ENCODE measurements around the gene SIMC1. TPM values are rescaled to one million over a fixed set of nuclear protein-coding genes. Genes with fewer than 3 reads are reported as not detected.
A peak's percentile ranks its signal among the peaks of the same experiment; 100 is the strongest.

Gene SIMC1
- total RNA-seq, 1 donor from 2014 or later: 3.4 TPM

DNA sequence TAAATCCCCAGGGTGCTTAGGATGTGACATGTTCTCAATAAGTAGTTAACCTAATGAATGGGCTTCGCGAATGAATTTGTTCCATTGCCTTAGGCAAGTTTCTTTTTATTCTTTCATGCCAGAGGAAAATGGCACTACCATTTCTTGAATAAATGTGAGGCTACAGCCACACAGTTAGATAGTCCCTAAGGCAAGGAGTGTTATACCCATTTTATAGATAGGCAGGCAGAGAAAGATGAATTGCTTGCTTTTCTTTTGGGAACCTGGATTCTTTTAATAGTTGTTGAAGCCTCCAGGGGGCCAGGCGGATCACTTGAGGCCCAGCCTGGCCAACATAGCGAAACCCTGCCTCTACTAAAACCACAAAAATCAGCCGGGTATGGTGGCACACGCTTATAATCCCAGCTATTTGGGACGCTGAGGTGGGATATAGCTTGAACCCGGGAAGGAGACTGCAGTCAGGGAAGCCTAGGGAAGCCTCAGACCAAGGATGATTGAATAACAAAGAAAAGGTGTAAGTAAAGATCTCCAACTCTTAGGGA is 149.2 kb downstream of the SIMC1 start:
- DNase-seq (ENCODE audit: low spot score): no peak

- DNase-seq (ENCODE audit: low spot score): no peak
These were observed 149.8 kb downstream of the SIMC1 start for GRCh38 chr5:176388003-176388443.

DNA sequence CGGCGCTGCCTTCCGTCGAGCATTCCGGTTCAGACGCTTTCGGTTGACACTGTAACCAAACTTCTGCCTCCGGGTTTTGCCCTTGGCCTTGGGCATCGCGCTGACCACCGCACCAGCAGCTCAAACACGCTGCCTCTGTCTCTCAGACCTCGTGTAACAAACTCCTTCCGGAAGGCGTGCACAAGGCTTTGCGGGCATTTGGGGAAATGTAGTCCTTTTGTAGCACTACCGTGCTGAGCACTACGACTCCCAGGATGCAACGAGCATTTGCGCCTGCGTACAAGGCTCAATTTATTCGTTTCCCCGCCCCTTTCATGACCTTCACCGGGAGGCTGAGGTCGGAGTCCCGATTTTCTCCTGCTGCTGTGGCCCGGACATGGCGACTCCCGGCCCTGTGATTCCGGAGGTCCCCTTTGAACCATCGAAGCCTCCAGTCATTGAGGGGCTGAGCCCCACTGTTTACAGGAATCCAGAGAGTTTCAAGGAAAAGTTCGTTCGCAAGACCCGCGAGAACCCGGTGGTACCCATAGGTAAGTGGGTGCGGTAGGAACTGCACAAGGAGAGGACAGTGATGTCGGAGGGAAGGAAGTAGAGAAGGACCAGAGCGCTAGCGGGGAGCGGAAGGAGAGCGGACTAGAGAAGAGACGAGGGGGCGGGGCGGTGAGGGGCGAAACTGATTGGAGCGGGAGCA is 150.4 kb downstream of the SIMC1 start, which contains the start of the genes HIGD2A and NOP16:
HIGD2A (plus strand) TSS at position 308 of the 691 bp plus-strand sequence; CDS start at position 377, 69 bp downstream.
NOP16 (minus strand) TSS at position 155 of the 691 bp plus-strand sequence; CDS start at position 96, 59 bp downstream.
- peak; percentile 100 for DNase-seq (ENCODE audit: low spot score)

- DNase-seq (ENCODE audit: low spot score): no peak
These were observed 151.2 kb downstream of the SIMC1 start for GRCh38 chr5:176389135-176390123.

DNA sequence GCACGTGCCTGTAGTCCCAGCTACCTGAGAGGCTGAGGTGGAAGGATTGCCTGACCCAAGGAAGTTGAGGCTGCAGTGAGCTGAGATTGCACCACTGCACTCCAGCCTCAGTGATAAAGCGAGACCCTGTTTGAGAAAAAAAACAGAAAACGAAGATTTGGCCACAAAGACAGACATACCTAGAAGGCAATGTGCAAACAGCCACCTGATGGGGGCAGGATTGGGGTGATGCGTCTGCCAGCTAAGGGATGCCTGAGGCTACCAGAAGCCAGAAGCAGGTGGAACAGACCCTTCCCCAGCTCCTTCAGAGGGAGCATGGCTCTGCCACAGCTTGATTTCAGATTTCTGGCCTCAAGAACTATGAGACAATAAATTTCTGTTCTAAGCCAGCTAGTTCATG is 153.3 kb downstream of the SIMC1 start:
- no peak for DNase-seq (ENCODE audit: low spot score)

GRCh38 chr5:176391999-176392398 is 153.8 kb downstream of the SIMC1 start:
- no peak for DNase-seq (ENCODE audit: low spot score)

DNA sequence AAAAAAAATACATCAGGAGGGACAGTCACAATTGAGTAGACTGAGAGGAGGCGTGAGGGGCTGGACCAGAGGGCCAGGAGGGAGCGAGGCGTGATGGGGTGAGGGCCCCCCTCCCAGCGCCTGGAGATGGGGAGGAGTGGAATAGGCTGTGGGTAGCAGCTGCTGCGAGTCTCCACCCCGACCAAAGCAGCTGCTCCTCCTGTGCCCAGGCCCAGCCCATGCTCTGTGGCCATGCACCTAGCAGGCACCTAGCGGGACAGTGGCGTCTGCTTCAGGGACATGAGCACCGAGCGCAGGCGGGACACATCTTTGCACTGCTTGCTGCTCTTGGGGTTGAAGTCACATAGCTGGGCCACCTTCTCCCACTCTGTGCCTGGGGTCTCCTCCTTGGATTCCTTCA is 154.3 kb downstream of the SIMC1 start:
- no peak for DNase-seq (ENCODE audit: low spot score)

GRCh38 chr5:176394096-176394495 is 155.9 kb downstream of the SIMC1 start:
- no peak for DNase-seq (ENCODE audit: low spot score)

GRCh38 chr5:176394881-176395675 is 156.9 kb downstream of the SIMC1 start:
- DNase-seq (ENCODE audit: low spot score): peak; percentile 89

Other genes starting within 250 kb of the SIMC1 start
- gene KIAA1191, start 123.3 kb downstream of the SIMC1 start, total RNA-seq (ENCODE audit: insufficient read depth, low replicate concordance): 35.6 TPM
- gene ARL10, start 127.1 kb downstream of the SIMC1 start, total RNA-seq (ENCODE audit: insufficient read depth, low replicate concordance): 8.9 TPM
- 13.2 TPM for gene NOP16, start 150.2 kb downstream of the SIMC1 start, total RNA-seq (ENCODE audit: insufficient read depth, low replicate concordance)
- 37.8 TPM for gene HIGD2A, start 150.3 kb downstream of the SIMC1 start, total RNA-seq (ENCODE audit: insufficient read depth, low replicate concordance)
- 108 TPM for gene CLTB, start 178.1 kb downstream of the SIMC1 start, total RNA-seq (ENCODE audit: insufficient read depth, low replicate concordance)
- gene FAF2, start 210.0 kb downstream of the SIMC1 start, total RNA-seq (ENCODE audit: insufficient read depth, low replicate concordance): 47.2 TPM